GM10248 (cell line): ENCODE data around the gene GOT2.

Source experiments
- CTCF ChIA-PET: fragments of 300-600 bp; sonication (Branson Sonifier 250); formaldehyde crosslinking; extraction: SDS; loops from one replicate; lab custom pipeline; 2021; ENCODE audit warnings: antibody characterized with exemption; lab: Yijun Ruan, JAX
- POLR2A ChIA-PET: fragments of 350-650 bp; sonication (Branson Sonifier 250); formaldehyde crosslinking; extraction: SDS; loops from one replicate; lab custom pipeline; 2020; ENCODE audit warnings: antibody characterized with exemption; lab: Yijun Ruan, JAX
- DNase-seq: peaks from one replicate; pipeline ENCODE4 v3.0.0; 2012; ENCODE audit errors: extremely low spot score
- TF ChIP-seq, protein P1 (sequence below): IDR thresholded peaks from 2 replicates; pipeline ENCODE4 v1.5.1; 2012; ENCODE audit warnings: mild to moderate bottlenecking, low read depth; ENCODE audit errors: extremely low read depth, missing control alignments, control extremely low read depth

Gene GOT2

DNA sequence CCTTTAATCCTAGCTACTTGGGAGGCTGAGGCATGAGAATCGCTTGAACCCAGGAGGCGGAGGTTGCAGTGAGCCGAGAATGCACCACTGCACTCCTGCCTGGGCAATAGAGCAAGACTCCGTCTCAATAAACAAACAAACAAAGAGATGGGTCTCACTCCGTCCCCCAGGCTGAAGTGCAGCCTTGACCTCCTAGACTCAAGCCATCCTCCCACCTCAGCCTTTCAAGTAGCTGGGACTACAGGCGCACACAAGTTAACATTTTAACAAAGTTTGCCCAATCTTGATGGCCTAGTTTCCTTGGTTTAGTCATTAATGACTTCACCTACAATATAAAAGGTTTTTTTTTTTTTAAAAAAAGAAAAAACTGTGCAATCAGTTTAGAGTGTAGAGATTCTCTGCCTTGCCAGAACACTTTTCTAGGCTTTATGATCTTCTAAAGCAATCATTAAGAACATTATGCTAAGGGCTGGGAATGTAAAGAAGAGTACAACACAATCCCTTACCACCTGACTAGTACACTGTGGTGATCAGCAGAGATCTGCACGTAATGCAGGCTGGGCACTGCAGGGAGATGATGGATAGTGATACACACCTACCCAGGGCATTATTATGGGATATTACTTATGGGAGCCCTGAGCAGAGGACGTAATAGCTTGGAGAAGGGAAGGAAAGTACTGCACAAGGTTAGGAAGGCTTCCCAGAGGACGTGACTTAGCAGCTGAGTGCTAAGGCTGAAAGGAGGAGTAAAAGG, 6.9 kb downstream of the GOT2 start:
- POLR2A ChIA-PET = no interaction called here
- no peak for DNase-seq
- CTCF ChIA-PET = no interaction called here
- TF ChIP-seq, protein P1, sequence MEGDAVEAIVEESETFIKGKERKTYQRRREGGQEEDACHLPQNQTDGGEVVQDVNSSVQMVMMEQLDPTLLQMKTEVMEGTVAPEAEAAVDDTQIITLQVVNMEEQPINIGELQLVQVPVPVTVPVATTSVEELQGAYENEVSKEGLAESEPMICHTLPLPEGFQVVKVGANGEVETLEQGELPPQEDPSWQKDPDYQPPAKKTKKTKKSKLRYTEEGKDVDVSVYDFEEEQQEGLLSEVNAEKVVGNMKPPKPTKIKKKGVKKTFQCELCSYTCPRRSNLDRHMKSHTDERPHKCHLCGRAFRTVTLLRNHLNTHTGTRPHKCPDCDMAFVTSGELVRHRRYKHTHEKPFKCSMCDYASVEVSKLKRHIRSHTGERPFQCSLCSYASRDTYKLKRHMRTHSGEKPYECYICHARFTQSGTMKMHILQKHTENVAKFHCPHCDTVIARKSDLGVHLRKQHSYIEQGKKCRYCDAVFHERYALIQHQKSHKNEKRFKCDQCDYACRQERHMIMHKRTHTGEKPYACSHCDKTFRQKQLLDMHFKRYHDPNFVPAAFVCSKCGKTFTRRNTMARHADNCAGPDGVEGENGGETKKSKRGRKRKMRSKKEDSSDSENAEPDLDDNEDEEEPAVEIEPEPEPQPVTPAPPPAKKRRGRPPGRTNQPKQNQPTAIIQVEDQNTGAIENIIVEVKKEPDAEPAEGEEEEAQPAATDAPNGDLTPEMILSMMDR = no peak

DNA sequence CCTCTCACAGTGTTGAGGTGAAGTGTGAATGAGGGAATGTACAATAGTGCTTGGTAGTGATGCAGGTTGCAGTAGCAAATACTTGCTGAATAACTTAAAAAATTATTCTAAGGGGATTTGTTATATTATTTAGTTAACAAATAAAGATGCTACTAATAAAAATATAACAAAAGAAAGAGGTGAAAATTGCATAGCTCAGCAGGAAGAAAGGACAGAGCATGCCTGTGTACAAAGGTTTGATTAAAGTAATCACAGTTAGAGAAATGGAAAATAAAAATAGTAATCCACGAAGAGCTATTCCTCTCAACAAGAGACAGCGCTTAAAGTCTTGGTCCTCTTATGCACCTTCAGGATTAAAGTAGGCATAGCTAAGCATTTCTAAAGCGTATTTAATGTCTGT, 11.0 kb downstream of the GOT2 start:
- POLR2A ChIA-PET = no interaction called here
- no peak for DNase-seq
- CTCF ChIA-PET = interaction anchor here (1.0 to 1.6 kb wide), 2 partner anchors 209 to 236 kb away, joined by 3 read pairs; no protein-coding TSS in a partner anchor
- TF ChIP-seq, protein P1 = no peak

DNA sequence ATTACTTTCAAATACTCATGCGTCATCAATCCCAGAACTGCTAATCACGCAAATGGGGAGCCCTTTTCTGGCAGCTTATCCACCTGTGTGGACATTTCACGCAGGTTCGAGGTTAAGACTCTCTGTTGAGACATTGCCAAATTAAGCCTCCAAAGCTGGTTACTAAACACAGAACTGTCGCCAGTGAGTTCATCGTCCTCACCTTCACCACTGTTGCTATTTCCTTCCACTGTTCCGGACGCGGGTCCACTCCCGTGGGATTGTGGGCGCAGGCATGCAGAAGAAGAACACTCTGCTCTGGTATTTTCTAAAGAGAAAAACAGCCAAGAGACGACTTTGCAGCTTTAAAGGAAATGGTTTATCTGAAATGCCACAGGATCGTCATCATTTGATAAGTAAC, 16.1 kb downstream of the GOT2 start:
- no peak for DNase-seq
- TF ChIP-seq, protein P1 = no peak
- POLR2A ChIA-PET = no interaction called here
- CTCF ChIA-PET = interaction anchor here (1.8 kb wide), 1 partner anchor 38 kb away, joined by 5 read pairs; no protein-coding TSS in a partner anchor

GRCh38 chr16:58716468-58716867, 17.6 kb downstream of the GOT2 start:
- TF ChIP-seq, protein P1 = no peak
- no peak for DNase-seq
- POLR2A ChIA-PET = no interaction called here
- CTCF ChIA-PET = no interaction called here

DNA sequence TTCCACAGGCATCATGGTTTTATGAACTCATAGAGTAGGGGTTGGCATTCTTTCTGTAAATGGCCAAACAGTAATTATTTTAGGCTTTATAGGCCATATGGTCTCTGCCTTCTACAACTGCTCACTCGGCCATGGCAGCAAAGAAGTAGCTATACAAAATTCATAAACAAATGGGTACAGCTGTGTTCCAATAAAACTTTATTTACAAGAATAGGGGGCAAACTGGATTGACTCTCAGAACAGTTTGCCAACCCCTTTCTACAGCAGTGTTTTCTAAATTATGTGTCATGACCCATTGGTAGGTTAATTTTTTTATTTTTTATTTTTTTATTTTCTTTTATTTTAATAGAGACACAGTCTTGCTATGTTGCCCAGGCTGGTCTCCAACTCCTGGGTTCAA, 20.4 kb downstream of the GOT2 start:
- TF ChIP-seq, protein P1 = no peak
- POLR2A ChIA-PET = interaction anchor here (0.7 kb wide), 1 partner anchor 1266 kb away, joined by 3 read pairs; the partner anchor contains the start of gene COQ9
- no peak for DNase-seq
- CTCF ChIA-PET = interaction anchor here (1.0 to 2.2 kb wide), 3 partner anchors 10 to 43 kb away, joined by 3 to 5 read pairs (median 5); no protein-coding TSS in a partner anchor

GRCh38 chr16:58709333-58709732, 24.8 kb downstream of the GOT2 start:
- POLR2A ChIA-PET = no interaction called here
- no peak for DNase-seq
- CTCF ChIA-PET = interaction anchor here (2.1 kb wide), 1 partner anchor 25 kb away, joined by 7 read pairs; the partner anchor contains the start of gene SLC38A7
- TF ChIP-seq, protein P1 = no peak
